Measurements from ENCODE around the gene DERA.

DNA sequence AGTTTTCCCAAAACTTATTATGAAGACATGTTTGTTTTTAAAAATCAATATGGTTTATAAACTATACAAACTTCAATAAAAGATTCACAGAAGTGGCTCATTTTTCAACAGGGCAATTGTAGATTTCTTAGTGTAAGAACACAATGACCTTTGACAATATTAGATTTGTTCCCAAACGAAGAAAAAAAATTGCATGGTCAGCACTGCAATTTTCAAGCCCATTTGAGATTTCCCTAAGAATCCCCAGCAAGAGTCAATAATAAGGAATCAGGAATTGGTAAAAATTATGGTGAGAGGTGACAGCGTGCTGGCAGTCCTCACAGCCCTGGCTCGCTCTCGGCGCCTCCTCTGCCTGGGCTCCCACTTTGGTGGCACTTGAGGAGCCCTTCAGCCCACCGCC, 145.8 kb downstream of the DERA start:
- TF ChIP-seq POLR2A (IDR thresholded peaks at IDR 0.05; ENCODE audit: low read length): no peak
- no peak for TF ChIP-seq GATA1 (IDR thresholded peaks at IDR 0.05; ENCODE audit: low read depth, low read length)
